Endothelial cell of umbilical vein (primary cell): ENCODE data around the gene DMD.

Experiments used
- EZH2 ChIP-seq: IDR thresholded peaks from 2 replicates; pipeline ENCODE4 v1.6.1; 2012; ENCODE audit warnings: borderline replicate concordance, low read depth, mild to moderate bottlenecking, moderate library complexity, low read length, inconsistent platforms; ENCODE audit not compliant: severe bottlenecking
- TF ChIP-seq, protein P1 (sequence below), 2 donors: IDR thresholded peaks; 1 replicate in 1 of 2; 2 replicates in 1 of 2; pipeline ENCODE4 v1.5.1; 2011; ENCODE audit warnings: low read length in 2 of 2, mild to moderate bottlenecking in 2 of 2, moderate library complexity in 2 of 2, control low read depth in 1 of 2, inconsistent platforms in 1 of 2, low read depth in 1 of 2; ENCODE audit not compliant: insufficient read depth in 1 of 2; ENCODE audit errors: extremely low read depth in 1 of 2

DNA sequence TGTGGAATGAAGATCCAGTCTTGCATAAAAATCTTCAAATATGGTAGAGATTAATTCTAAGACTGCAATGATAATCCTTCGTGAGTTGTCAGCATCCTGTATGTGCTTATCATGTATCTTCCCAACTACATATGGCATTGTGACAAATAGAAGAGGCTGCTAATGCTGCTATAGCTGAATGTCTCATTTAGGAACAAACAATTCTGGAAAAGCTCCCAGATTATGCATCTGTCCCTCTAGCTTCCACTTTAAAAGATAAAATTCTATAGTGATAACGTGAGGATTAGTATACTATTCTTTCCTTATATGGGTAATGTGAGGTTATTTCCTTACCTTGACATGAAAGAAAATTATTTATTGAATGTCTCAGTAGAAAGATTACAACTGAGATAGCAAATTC lies 930.9 kb downstream of the DMD start:
- TF ChIP-seq, protein P1, sequence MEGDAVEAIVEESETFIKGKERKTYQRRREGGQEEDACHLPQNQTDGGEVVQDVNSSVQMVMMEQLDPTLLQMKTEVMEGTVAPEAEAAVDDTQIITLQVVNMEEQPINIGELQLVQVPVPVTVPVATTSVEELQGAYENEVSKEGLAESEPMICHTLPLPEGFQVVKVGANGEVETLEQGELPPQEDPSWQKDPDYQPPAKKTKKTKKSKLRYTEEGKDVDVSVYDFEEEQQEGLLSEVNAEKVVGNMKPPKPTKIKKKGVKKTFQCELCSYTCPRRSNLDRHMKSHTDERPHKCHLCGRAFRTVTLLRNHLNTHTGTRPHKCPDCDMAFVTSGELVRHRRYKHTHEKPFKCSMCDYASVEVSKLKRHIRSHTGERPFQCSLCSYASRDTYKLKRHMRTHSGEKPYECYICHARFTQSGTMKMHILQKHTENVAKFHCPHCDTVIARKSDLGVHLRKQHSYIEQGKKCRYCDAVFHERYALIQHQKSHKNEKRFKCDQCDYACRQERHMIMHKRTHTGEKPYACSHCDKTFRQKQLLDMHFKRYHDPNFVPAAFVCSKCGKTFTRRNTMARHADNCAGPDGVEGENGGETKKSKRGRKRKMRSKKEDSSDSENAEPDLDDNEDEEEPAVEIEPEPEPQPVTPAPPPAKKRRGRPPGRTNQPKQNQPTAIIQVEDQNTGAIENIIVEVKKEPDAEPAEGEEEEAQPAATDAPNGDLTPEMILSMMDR (IDR thresholded peaks at IDR 0.05; ENCODE audit: extremely low read depth in 1 of 2, insufficient read depth in 1 of 2, low read depth in 1 of 2, low read length in 2 of 2) = no peak
- no peak for TF ChIP-seq EZH2
